PFSK-1 (cell line): ENCODE measurements around the gene METTL8.

Experiments used
- FOXP2 ChIP-seq: optimal IDR thresholded peaks from 2 replicates; pipeline ENCODE3; 2011; ENCODE audit warnings: borderline replicate concordance, control low read depth, inconsistent platforms; ENCODE audit not compliant: insufficient read depth; ENCODE audit errors: extremely low read length, extremely low read depth
- POLR2AphosphoS5 ChIP-seq: IDR thresholded peaks from 2 replicates; pipeline ENCODE4 v1.6.1; 2012; ENCODE audit warnings: low read depth, mild to moderate bottlenecking, control low read depth, low read length, moderate library complexity
- REST ChIP-seq, 2 experiments: IDR thresholded peaks; 2 replicates each; pipeline versions ENCODE4 v1.6.1 to v1.8.0; 2011 to 2012; ENCODE audit warnings: low read depth in 2 of 2, low read length in 2 of 2, control low read depth in 1 of 2, inconsistent platforms in 1 of 2, mild to moderate bottlenecking in 1 of 2, moderate library complexity in 1 of 2; ENCODE audit not compliant: insufficient read depth in 1 of 2
- SIN3A ChIP-seq: IDR thresholded peaks from 2 replicates; pipeline ENCODE4 v1.6.1; 2012; ENCODE audit warnings: mild to moderate bottlenecking, low read length, moderate library complexity, borderline replicate concordance; ENCODE audit not compliant: insufficient read depth
- TAF1 ChIP-seq: IDR thresholded peaks from 2 replicates; pipeline ENCODE4 v1.6.1; 2012; ENCODE audit warnings: low read length, control low read depth, borderline replicate concordance; ENCODE audit not compliant: insufficient read depth

METTL8 gene

DNA sequence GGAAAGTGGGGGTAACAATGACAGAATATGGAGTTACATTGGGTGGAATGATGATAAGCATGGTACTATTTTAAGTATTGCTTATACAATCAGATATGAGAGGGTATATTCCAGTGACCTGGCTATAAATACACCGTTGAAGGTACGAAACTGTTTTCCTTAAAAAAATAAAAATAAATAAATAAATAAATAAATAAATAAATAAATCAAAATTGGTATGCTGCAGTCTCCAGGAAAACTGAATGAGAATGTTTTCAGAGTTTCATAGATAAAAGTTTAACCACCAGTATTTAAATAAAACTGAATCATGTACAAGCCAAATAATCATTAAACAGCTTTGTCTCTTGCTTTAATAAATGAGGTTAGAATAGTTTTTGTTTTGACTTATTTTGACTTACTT is 71.4 kb downstream of the METTL8 start:
- TF ChIP-seq FOXP2 (no peak), TAF1 (no peak), POLR2AphosphoS5 (no peak), REST (IDR thresholded peaks at IDR 0.05; ENCODE audit: insufficient read depth in 1 of 2, low read depth in 2 of 2, low read length in 2 of 2) (no peak)

- no peak for TF ChIP-seq REST (IDR thresholded peaks at IDR 0.05; ENCODE audit: insufficient read depth in 1 of 2, low read depth in 2 of 2, low read length in 2 of 2)
- TF ChIP-seq SIN3A = no peak
- TF ChIP-seq TAF1 = no peak
- no peak for TF ChIP-seq POLR2AphosphoS5
- TF ChIP-seq FOXP2 = no peak
Measured at GRCh38 chr2:171360905-171361304, 72.9 kb downstream of the METTL8 start.

GRCh38 chr2:171348056-171348455 is 85.7 kb downstream of the METTL8 start:
- TF ChIP-seq FOXP2 (no peak), TAF1 (no peak), POLR2AphosphoS5 (no peak), REST (IDR thresholded peaks at IDR 0.05; ENCODE audit: insufficient read depth in 1 of 2, low read depth in 2 of 2, low read length in 2 of 2) (no peak), SIN3A (no peak)

GRCh38 chr2:171347591-171348032 is 86.2 kb downstream of the METTL8 start:
- TF ChIP-seq SIN3A = no peak
- no peak for TF ChIP-seq TAF1
- TF ChIP-seq FOXP2 = no peak
- TF ChIP-seq REST (IDR thresholded peaks at IDR 0.05; ENCODE audit: insufficient read depth in 1 of 2, low read depth in 2 of 2, low read length in 2 of 2) = no peak
- no peak for TF ChIP-seq POLR2AphosphoS5
